Measurements from ENCODE around the gene CCDC97. TPM values are rescaled to one million over a fixed set of nuclear protein-coding genes. Genes with fewer than 3 reads are reported as not detected.

CCDC97 gene
- polyA plus RNA-seq, 1 donor from 2014 or later = 4.9 TPM

DNA sequence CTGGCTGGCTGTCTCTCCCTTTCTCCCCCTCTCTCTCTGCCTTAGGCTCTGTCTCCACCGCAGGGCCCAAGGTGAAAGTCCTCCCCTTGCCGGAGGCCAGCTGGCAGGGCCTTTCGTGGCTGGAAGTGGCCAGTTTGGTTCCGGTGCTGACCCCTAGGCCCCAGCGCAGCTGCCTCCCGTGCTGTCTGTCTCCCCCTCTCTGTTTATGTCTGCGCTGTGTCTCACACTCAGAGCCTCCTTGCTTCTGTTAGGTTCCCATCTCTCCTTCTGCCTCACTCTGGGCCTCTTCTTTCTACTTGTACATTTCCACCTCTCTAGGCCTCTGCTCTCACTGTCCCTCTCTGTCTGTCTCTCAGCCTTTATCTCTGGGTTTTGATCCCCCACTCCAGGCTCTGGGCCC is 13.1 kb downstream of the CCDC97 start:
- no peaks in the 10 kb centered on the region for H3F3A ChIP-seq (ENCODE audit: insufficient read depth, low read length, poor library complexity, severe bottlenecking)
- H4K20me1 ChIP-seq (ENCODE audit: insufficient read depth) = no peaks in the 10 kb centered on the region
- no peak for TF ChIP-seq POLR2AphosphoS5 (IDR thresholded peaks at IDR 0.05)
- TF ChIP-seq MXI1 (conservative IDR thresholded peaks at IDR 0.05; ENCODE audit: poor library complexity, severe bottlenecking) = no peak
- TF ChIP-seq, protein P1, sequence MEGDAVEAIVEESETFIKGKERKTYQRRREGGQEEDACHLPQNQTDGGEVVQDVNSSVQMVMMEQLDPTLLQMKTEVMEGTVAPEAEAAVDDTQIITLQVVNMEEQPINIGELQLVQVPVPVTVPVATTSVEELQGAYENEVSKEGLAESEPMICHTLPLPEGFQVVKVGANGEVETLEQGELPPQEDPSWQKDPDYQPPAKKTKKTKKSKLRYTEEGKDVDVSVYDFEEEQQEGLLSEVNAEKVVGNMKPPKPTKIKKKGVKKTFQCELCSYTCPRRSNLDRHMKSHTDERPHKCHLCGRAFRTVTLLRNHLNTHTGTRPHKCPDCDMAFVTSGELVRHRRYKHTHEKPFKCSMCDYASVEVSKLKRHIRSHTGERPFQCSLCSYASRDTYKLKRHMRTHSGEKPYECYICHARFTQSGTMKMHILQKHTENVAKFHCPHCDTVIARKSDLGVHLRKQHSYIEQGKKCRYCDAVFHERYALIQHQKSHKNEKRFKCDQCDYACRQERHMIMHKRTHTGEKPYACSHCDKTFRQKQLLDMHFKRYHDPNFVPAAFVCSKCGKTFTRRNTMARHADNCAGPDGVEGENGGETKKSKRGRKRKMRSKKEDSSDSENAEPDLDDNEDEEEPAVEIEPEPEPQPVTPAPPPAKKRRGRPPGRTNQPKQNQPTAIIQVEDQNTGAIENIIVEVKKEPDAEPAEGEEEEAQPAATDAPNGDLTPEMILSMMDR (IDR thresholded peaks at IDR 0.05; ENCODE audit: poor library complexity, severe bottlenecking) = no peak
- TF ChIP-seq TAF1 (IDR thresholded peaks at IDR 0.05; ENCODE audit: low read depth) = no peak
- no peak for TF ChIP-seq EP300 (conservative IDR thresholded peaks at IDR 0.05; ENCODE audit: poor library complexity, severe bottlenecking)
- no peak for TF ChIP-seq EZH2 (IDR thresholded peaks at IDR 0.05; ENCODE audit: borderline replicate concordance, insufficient read depth, low read length, poor library complexity, severe bottlenecking)
- TF ChIP-seq, protein P2, sequence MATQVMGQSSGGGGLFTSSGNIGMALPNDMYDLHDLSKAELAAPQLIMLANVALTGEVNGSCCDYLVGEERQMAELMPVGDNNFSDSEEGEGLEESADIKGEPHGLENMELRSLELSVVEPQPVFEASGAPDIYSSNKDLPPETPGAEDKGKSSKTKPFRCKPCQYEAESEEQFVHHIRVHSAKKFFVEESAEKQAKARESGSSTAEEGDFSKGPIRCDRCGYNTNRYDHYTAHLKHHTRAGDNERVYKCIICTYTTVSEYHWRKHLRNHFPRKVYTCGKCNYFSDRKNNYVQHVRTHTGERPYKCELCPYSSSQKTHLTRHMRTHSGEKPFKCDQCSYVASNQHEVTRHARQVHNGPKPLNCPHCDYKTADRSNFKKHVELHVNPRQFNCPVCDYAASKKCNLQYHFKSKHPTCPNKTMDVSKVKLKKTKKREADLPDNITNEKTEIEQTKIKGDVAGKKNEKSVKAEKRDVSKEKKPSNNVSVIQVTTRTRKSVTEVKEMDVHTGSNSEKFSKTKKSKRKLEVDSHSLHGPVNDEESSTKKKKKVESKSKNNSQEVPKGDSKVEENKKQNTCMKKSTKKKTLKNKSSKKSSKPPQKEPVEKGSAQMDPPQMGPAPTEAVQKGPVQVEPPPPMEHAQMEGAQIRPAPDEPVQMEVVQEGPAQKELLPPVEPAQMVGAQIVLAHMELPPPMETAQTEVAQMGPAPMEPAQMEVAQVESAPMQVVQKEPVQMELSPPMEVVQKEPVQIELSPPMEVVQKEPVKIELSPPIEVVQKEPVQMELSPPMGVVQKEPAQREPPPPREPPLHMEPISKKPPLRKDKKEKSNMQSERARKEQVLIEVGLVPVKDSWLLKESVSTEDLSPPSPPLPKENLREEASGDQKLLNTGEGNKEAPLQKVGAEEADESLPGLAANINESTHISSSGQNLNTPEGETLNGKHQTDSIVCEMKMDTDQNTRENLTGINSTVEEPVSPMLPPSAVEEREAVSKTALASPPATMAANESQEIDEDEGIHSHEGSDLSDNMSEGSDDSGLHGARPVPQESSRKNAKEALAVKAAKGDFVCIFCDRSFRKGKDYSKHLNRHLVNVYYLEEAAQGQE (IDR thresholded peaks at IDR 0.05; ENCODE audit: borderline replicate concordance) = no peak
- no peak for TF ChIP-seq RAD21 (conservative IDR thresholded peaks at IDR 0.05)
- TF ChIP-seq SMC3 (conservative IDR thresholded peaks at IDR 0.05; ENCODE audit: poor library complexity) = no peak
- H3K9ac ChIP-seq (ENCODE audit: low read length) = no peak overlapping the region
- H3K4me2 ChIP-seq (ENCODE audit: low read length) = no peak overlapping the region
- H3K9me2 ChIP-seq (ENCODE audit: insufficient read depth, low read length) = no peaks in the 10 kb centered on the region
- H3K79me2 ChIP-seq (replicated peaks; ENCODE audit: insufficient read depth, low read length) = no peaks in the 10 kb centered on the region
- H2AFZ ChIP-seq (ENCODE audit: low read depth, low read length) = no peak overlapping the region
- no peaks in the 10 kb centered on the region for H3K27me3 ChIP-seq (ENCODE audit: insufficient read depth, low read depth, low read length)
- no peaks in the 10 kb centered on the region for H3K36me3 ChIP-seq (ENCODE audit: insufficient read depth, low read length)
- no peak overlapping the region for H3K27ac ChIP-seq (ENCODE audit: low read length)
- H3K4me3 ChIP-seq (ENCODE audit: low read length) = no peak overlapping the region
- H3K9me3 ChIP-seq (ENCODE audit: low read length) = no peaks in the 10 kb centered on the region

DNA sequence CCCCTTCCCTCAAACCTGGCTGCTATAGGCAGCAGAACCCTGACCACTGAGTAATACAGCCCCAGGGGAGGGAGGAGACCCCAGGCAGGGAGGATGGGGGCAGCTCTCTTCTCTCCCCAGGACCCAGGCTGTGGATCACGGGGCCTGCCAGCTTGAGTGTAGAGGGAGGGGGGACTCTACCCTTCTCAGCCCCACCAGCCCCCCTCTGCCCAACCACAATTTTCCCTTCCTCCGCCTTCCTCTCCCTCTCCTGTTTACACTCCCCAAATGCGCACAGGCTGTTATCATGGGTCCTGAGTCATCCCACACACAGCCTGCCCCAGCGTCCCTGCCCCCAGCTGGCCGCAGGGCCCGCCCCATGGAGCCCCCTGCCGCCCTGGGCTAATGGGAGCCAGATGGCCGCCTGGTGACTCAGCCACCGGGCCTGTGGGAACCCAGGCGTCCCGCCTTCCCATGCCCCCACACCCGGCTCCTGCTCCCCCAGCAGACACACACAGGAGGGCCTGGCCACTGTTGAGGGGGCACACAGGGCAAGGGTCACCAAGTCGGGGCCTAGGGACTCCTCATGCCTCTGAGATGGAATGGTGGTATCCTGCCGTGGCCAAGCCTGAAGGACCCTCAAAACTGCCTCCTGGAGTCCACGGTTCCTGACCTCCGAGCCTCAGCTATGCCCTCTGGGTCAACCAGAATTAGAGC is 13.6 kb downstream of the CCDC97 start:
- H3K79me2 ChIP-seq (replicated peaks; ENCODE audit: insufficient read depth, low read length) = no peaks in the 10 kb centered on the region
- no peaks in the 10 kb centered on the region for H3F3A ChIP-seq (ENCODE audit: insufficient read depth, low read length, poor library complexity, severe bottlenecking)
- no peaks in the 10 kb centered on the region for H3K36me3 ChIP-seq (ENCODE audit: insufficient read depth, low read length)
- no peak overlapping the region for H3K4me3 ChIP-seq (ENCODE audit: low read length)
- H3K9me2 ChIP-seq (ENCODE audit: insufficient read depth, low read length) = no peaks in the 10 kb centered on the region
- no peaks in the 10 kb centered on the region for H3K9me3 ChIP-seq (ENCODE audit: low read length)
- no peak overlapping the region for H3K4me2 ChIP-seq (ENCODE audit: low read length)
- H3K27me3 ChIP-seq (ENCODE audit: insufficient read depth, low read depth, low read length) = no peaks in the 10 kb centered on the region
- TF ChIP-seq POLR2AphosphoS5 (IDR thresholded peaks at IDR 0.05) (no peak), SMC3 (conservative IDR thresholded peaks at IDR 0.05; ENCODE audit: poor library complexity) (no peak), TAF1 (IDR thresholded peaks at IDR 0.05; ENCODE audit: low read depth) (no peak), MXI1 (conservative IDR thresholded peaks at IDR 0.05; ENCODE audit: poor library complexity, severe bottlenecking) (no peak), EP300 (conservative IDR thresholded peaks at IDR 0.05; ENCODE audit: poor library complexity, severe bottlenecking) (no peak), EZH2 (IDR thresholded peaks at IDR 0.05; ENCODE audit: borderline replicate concordance, insufficient read depth, low read length, poor library complexity, severe bottlenecking) (no peak), RAD21 (conservative IDR thresholded peaks at IDR 0.05) (no peak)
- TF ChIP-seq, protein P2 (IDR thresholded peaks at IDR 0.05; ENCODE audit: borderline replicate concordance) = no peak
- TF ChIP-seq, protein P1 (IDR thresholded peaks at IDR 0.05; ENCODE audit: poor library complexity, severe bottlenecking) = no peak
- no peak overlapping the region for H3K27ac ChIP-seq (ENCODE audit: low read length)
- H2AFZ ChIP-seq (ENCODE audit: low read depth, low read length) = no peak overlapping the region
- H3K9ac ChIP-seq (ENCODE audit: low read length) = no peak overlapping the region
- no peaks in the 10 kb centered on the region for H4K20me1 ChIP-seq (ENCODE audit: insufficient read depth)

All from neural cell (in vitro differentiated cells).